ENCODE measurements around the gene MITF. TPM values are rescaled to one million over a fixed set of nuclear protein-coding genes. Genes with fewer than 3 reads are reported as not detected.

The MITF gene
- polyA plus RNA-seq, 1 of the 3 experiments (the other 2 are of a cell fraction): 1.7 TPM

DNA sequence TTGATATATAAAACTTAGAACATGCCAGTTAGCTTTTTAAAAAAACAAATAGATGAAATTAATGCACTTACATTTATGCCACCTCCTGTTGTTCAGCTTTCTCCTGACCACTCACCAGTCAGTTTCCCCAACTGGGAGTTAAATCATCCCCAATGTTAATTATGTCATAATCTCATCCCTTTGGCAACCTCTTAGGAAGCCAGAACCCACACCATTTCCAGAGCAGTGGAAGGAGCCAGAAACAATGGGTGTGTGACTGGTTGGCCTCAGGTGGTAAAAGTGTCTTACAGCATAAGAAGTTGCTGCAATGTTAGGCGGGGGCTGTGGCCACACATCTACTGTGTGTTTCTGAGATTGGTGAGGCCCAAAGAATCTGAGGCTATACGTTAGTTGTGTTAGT is 46.5 kb upstream of the MITF start (continued):
- TF ChIP-seq, protein P1, sequence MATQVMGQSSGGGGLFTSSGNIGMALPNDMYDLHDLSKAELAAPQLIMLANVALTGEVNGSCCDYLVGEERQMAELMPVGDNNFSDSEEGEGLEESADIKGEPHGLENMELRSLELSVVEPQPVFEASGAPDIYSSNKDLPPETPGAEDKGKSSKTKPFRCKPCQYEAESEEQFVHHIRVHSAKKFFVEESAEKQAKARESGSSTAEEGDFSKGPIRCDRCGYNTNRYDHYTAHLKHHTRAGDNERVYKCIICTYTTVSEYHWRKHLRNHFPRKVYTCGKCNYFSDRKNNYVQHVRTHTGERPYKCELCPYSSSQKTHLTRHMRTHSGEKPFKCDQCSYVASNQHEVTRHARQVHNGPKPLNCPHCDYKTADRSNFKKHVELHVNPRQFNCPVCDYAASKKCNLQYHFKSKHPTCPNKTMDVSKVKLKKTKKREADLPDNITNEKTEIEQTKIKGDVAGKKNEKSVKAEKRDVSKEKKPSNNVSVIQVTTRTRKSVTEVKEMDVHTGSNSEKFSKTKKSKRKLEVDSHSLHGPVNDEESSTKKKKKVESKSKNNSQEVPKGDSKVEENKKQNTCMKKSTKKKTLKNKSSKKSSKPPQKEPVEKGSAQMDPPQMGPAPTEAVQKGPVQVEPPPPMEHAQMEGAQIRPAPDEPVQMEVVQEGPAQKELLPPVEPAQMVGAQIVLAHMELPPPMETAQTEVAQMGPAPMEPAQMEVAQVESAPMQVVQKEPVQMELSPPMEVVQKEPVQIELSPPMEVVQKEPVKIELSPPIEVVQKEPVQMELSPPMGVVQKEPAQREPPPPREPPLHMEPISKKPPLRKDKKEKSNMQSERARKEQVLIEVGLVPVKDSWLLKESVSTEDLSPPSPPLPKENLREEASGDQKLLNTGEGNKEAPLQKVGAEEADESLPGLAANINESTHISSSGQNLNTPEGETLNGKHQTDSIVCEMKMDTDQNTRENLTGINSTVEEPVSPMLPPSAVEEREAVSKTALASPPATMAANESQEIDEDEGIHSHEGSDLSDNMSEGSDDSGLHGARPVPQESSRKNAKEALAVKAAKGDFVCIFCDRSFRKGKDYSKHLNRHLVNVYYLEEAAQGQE (IDR thresholded peaks at IDR 0.05; ENCODE audit: low read depth, low read length): no peak
- TF ChIP-seq, protein P2, sequence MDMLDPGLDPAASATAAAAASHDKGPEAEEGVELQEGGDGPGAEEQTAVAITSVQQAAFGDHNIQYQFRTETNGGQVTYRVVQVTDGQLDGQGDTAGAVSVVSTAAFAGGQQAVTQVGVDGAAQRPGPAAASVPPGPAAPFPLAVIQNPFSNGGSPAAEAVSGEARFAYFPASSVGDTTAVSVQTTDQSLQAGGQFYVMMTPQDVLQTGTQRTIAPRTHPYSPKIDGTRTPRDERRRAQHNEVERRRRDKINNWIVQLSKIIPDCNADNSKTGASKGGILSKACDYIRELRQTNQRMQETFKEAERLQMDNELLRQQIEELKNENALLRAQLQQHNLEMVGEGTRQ (IDR thresholded peaks at IDR 0.05; ENCODE audit: borderline replicate concordance, low read depth, low read length): no peak
- TF ChIP-seq YY1 (IDR thresholded peaks at IDR 0.05; ENCODE audit: low read depth) (no peak), MEF2A (IDR thresholded peaks at IDR 0.05; ENCODE audit: borderline replicate concordance, low read depth) (no peak), RCOR1 (IDR thresholded peaks at IDR 0.05; ENCODE audit: low read length) (no peak), GATA2 (CRISPR knock-in tag; IDR thresholded peaks at IDR 0.05) (no peak), FOXJ3 (CRISPR knock-in tag; IDR thresholded peaks at IDR 0.05) (no peak), POLR2AphosphoS5 (IDR thresholded peaks at IDR 0.05; ENCODE audit: low read depth, low read length) (no peak), RXRA (IDR thresholded peaks at IDR 0.05; ENCODE audit: borderline replicate concordance, low read depth) (no peak)

DNA sequence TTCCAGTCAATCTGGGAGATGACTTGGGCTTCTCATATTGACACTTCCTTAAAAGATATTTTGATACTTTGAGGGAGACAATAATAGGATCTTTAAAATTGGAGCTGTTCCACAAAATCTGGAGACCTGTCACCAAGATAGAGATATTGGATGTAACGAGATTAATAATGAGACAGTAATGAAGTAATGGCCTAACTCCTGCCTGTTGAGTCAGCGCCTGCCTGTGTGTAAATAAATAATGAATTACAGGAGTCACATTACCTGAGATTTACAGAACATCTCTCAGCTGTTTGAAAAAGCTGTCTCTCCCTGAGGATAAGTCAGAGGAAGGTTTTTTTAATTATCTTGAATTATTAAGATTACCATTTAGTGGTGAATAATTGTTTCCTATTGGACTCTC is 43.8 kb upstream of the MITF start:
- no peak for DNase-seq
- H3K27ac ChIP-seq (ENCODE audit: low read depth in 2 of 2, low read length in 1 of 2): no peak overlapping the region
- H3K4me3 ChIP-seq (ENCODE audit: low read depth in 2 of 2, low read length in 1 of 2): no peak overlapping the region
- H3K9ac ChIP-seq: no peak overlapping the region
- H3K27me3 ChIP-seq (ENCODE audit: insufficient read depth): no peaks in the 10 kb centered on the region
- CTCF ChIA-PET: interaction anchor here (1.0 to 8.2 kb wide), 5 partner anchors 84 to 613 kb away, joined by 3 to 76 read pairs (median 6); no protein-coding TSS in a partner anchor
- no peaks in the 10 kb centered on the region for H3F3A ChIP-seq (replicated peaks; ENCODE audit: insufficient read depth)
- no peaks in the 10 kb centered on the region for H3K79me2 ChIP-seq (ENCODE audit: insufficient read depth)
- no peaks in the 10 kb centered on the region for H3K36me3 ChIP-seq (replicated peaks in 1 of 2; ENCODE audit: control insufficient read depth in 1 of 2, insufficient read depth in 2 of 2, low read length in 1 of 2)
- H3K9me2 ChIP-seq: no peaks in the 10 kb centered on the region
- WGBS (ENCODE audit: low lambda C conversion rate): 64% methylated on average over 2 of the region's 2 CpGs
- peaks cover 0 to 2% of the 10 kb centered on the region in 2 experiments; a peak in 1 of 4 replicates for H3K4me1 ChIP-seq (ENCODE audit: control insufficient read depth in 1 of 2, insufficient read depth in 2 of 2, low read depth in 1 of 2, low read length in 1 of 2)
- POLR2A ChIA-PET: no interaction called here
- no peaks in the 10 kb centered on the region for H4K20me1 ChIP-seq (ENCODE audit: insufficient read depth)
- no peak overlapping the region for H2AFZ ChIP-seq (ENCODE audit: low read depth)
- H3K9me3 ChIP-seq: no peaks in the 10 kb centered on the region
- H3K4me2 ChIP-seq: no peak overlapping the region
- TF ChIP-seq POLR2AphosphoS5 (IDR thresholded peaks at IDR 0.05; ENCODE audit: low read depth, low read length): no peak
- TF ChIP-seq, protein P3, sequence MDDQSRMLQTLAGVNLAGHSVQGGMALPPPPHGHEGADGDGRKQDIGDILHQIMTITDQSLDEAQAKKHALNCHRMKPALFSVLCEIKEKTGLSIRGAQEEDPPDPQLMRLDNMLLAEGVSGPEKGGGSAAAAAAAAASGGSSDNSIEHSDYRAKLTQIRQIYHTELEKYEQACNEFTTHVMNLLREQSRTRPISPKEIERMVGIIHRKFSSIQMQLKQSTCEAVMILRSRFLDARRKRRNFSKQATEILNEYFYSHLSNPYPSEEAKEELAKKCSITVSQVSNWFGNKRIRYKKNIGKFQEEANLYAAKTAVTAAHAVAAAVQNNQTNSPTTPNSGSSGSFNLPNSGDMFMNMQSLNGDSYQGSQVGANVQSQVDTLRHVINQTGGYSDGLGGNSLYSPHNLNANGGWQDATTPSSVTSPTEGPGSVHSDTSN (IDR thresholded peaks at IDR 0.05): no peak
- TF ChIP-seq, protein P1 (IDR thresholded peaks at IDR 0.05; ENCODE audit: low read depth, low read length): no peak
- TF ChIP-seq GABPA (IDR thresholded peaks at IDR 0.05; ENCODE audit: low read depth): no peak
- TF ChIP-seq NFIC (IDR thresholded peaks at IDR 0.05; ENCODE audit: borderline replicate concordance): no peak
- no peak for TF ChIP-seq CHD2 (IDR thresholded peaks at IDR 0.05; ENCODE audit: low read length, partially characterized antibody)
- TF ChIP-seq, protein P2 (IDR thresholded peaks at IDR 0.05; ENCODE audit: borderline replicate concordance, low read depth, low read length): no peak
- TF ChIP-seq EP300 (IDR thresholded peaks at IDR 0.05; ENCODE audit: borderline replicate concordance in 1 of 2, low read depth in 1 of 2, low read length in 1 of 2): no peak
- TF ChIP-seq FOSL2 (IDR thresholded peaks at IDR 0.05; ENCODE audit: borderline replicate concordance, low read depth): no peak
- no peak for TF ChIP-seq JUND (IDR thresholded peaks at IDR 0.05)
- TF ChIP-seq RXRA (IDR thresholded peaks at IDR 0.05; ENCODE audit: borderline replicate concordance, low read depth): no peak
- TF ChIP-seq TAF1 (IDR thresholded peaks at IDR 0.05; ENCODE audit: borderline replicate concordance, low read depth, low read length): no peak
- no peak for TF ChIP-seq EZH2phosphoT487 (IDR thresholded peaks at IDR 0.05; ENCODE audit: borderline replicate concordance, low read depth)
